ENCODE measurements around the gene SKOR1.

Gene SKOR1

GRCh38 chr15:67796196-67797127 is 28.8 kb upstream of the SKOR1 start:
- DNase-seq (ENCODE audit: low read depth in 2 of 3, low spot score in 2 of 3): no peak

- no peak for DNase-seq (ENCODE audit: low read depth in 2 of 3, low spot score in 2 of 3)
Measured at GRCh38 chr15:67799801-67800205, 25.5 kb upstream of the SKOR1 start.

DNA sequence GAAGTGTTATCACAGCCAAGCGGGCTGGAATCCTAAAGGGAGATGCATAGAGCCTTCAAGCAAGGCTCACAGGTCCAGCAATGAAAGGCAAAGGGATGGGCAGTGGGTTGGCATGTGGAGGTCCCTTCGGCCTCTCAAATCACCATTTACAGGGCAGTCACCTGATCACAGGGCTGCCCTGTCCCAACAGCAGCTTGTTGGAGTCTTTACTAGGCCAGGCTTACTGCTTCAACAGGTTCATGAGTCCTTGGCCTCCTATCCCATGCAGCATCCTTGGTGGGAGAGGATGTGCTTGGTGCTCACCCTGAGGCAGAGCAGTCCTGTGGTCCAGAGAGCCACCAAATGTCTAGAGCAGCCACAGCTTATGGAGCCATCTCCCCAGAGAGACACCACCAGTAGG is 24.2 kb upstream of the SKOR1 start:
- no peak for DNase-seq (ENCODE audit: low read depth in 2 of 3, low spot score in 2 of 3)

DNA sequence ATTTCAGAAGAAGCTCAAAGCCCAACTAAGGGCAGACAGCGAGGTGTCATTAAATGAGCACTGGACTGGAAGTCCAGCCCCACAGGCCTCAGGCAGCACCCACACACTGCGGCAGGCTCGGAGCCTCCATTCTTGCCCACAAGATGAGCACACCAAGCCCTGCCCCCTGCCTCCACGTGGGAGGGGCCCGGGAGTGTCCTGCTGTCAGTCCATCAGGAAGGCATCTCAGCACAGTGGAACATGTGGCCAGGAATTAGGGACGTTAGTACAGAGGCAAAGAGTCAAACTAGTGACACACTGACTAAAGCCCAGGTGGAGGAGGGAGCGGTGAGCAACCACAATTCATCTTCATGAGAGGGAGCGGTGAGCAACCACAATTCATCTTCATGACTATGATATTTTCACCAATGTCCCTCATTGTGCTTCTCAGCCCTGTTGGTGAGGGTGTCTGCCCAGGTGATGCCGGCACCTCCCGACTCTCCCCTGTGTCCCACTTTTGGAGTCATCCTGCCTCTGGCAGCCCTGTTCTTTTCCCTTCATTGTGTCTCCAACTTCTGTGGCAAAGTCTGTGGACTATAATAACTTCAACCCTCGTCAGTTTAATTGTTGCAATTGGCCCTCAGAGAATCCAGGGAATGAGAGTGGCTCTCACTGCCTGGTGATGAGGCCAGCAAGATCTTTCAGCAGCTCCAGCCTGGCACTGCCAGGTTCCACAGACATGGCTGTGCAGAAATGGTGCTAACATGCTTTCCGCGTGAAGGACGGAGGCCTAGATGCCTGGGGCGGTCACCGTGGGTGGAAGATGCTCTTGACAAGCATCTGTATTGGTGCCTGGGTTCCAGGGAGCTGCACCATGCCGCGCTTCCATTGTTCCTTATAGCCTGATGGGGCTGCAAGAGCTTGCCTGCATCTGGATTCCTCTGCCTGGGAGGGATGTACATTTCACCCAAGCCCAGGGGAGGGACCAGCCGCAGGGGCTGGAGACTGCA is 23.1 kb upstream of the SKOR1 start:
- no peak for DNase-seq (ENCODE audit: low read depth in 2 of 3, low spot score in 2 of 3)

DNA sequence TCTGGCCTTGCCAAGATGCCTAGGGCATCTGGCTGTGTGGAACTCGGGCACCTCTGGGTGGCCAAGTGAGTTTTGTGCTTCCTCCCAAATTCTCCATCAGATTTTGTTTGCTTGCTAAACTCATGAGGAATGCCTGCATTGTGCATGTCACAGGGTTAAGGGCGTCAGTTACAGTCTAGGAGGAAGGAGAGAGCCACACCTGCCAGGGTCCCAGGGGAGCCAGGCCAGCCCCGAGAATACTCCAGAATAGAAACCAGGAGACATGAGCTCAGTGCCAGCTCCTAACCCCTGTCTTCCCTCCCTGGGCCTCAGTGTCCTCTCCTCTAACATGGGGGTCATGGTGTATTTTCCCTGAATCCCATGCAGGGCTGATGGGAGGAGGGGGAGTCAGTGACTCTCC is 22.0 kb upstream of the SKOR1 start:
- DNase-seq (ENCODE audit: low read depth in 2 of 3, low spot score in 2 of 3): no peak

GRCh38 chr15:67803996-67804843 is 21.1 kb upstream of the SKOR1 start:
- DNase-seq (ENCODE audit: low read depth in 2 of 3, low spot score in 2 of 3): no peak

DNA sequence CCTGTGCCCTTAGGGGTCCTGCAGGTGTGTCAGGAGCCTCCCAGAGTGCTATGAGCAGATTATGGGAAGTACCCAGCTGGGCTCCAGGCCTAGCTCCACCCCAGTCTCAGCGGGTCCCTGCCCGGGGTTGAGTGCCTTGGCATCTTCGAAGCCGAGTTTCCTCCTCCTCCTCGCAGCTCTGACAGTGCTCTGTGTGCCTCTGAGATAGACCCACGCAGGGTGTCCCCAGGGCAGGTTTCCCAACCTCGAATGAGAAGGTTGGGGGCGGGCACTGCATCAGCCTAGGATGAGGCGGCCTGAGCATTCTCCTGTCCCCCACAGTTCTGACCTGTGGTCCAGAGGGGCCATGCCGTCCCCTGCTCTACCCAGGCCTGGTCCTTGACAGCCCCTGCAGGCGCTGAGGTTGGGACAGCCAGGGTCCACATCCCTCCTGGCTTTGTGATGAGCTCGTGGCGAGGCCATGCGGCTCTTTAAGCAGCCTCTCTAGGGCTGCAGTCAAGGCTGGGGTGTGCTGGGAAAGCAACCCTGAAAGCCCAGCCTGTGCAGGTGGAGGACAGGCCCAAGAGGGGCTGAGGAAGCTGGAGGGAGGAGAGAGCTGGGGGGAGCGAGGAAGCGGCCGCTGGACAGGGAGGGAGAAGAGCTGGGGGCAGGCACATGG is 20.2 kb upstream of the SKOR1 start:
- DNase-seq (ENCODE audit: low read depth in 2 of 3, low spot score in 2 of 3): no peak

- no peak for DNase-seq (ENCODE audit: low read depth in 2 of 3, low spot score in 2 of 3)
Measured at GRCh38 chr15:67805666-67806516, 19.4 kb upstream of the SKOR1 start.

DNA sequence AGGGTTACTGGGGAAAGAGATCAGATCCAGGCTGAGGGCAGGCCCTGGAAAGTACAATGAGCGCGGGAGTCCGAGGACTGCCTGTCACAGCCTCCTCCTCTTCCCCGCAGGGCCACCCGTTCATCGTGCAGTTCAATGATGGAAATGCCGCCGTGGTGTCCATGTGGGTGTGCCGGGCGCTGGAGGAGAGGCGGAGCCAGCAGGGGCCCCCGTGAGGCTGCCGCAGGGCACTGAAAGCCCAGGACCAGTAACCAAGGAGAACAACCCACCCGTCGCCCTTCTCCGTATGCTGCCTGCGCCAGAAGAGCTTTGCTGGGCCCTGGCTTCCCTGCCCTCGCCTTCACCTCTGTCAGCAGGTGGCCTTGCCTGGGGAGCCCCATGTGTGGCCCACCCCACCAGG is 18.8 kb upstream of the SKOR1 start:
- no peak for DNase-seq (ENCODE audit: low read depth in 2 of 3, low spot score in 2 of 3)

GRCh38 chr15:67807141-67807540 is 18.2 kb upstream of the SKOR1 start:
- DNase-seq (ENCODE audit: low read depth in 2 of 3, low spot score in 2 of 3): no peak

DNA sequence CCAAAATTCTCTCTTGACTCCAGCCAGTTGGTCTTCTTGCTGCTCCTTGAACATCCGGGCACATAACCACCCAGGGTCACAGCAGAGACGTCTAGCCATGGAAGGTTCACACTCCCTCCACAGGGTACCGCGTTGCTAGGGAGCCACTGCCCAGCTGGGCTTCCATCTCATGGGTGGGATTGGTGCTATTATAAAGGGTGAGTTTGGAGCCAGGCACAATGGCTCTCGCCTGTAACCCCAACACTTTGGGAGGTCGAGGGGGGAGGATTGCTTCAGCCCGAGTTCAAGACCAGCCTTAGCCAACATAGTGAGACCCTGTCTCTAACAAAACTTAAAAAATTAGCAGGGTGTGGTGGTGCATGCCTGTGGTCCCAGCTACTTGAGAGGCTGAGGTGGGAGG is 17.5 kb upstream of the SKOR1 start:
- DNase-seq (ENCODE audit: low read depth in 2 of 3, low spot score in 2 of 3): no peak

DNA sequence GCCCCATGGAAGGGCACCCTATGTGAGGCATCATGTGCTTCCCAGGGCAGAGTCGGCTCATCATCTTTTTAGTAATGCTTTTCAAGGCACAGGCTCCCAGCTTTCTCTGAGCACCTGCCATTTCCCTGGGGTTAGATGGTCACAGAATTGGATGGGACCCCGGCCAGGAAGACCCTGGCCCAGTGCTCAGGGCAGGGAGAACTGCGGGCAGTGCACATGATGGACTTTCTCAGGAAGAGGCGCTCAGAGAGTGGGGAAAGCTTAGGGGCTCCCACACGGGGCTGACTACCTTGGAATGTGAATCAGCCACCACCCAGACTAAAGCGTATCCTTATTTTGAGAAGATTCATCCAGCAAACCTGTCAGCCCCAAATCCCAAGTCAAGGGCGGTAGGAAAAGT is 16.5 kb upstream of the SKOR1 start:
- DNase-seq (ENCODE audit: low read depth in 2 of 3, low spot score in 2 of 3): no peak

- DNase-seq (ENCODE audit: low read depth in 2 of 3, low spot score in 2 of 3): no peak
Measured at GRCh38 chr15:67809441-67809840, 15.9 kb upstream of the SKOR1 start.

GRCh38 chr15:67809866-67810265 is 15.4 kb upstream of the SKOR1 start:
- DNase-seq (ENCODE audit: low read depth in 2 of 3, low spot score in 2 of 3): no peak

GRCh38 chr15:67812241-67812644 is 13.1 kb upstream of the SKOR1 start:
- no peak for DNase-seq (ENCODE audit: low read depth in 2 of 3, low spot score in 2 of 3)

DNA sequence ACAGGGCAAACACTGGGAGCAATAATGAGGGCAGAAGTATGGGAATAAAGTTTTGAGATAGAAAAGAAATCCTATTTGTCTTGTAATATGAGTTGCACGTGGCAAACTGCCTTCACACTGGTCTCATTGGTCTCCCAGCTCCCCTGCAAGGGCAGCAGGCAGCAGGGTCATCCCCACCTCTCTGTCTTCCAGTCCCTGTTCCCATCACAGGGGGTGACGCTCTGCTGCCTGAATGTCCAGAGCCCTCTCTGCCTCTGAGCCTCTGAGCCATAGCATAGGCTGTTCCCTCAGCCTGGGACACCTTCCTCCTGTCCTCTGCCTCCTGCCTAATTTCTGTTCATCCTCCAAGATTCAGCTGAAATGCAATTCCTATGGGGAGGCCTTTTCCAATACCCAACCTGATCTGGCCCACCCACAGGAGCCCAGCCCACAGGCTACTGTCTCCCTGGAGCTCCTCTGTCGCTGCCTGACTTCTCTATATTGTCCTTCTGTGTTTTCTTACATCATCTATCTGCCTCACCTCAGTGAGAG is 12.1 kb upstream of the SKOR1 start:
- DNase-seq (ENCODE audit: low read depth in 2 of 3, low spot score in 2 of 3): no peak

DNA sequence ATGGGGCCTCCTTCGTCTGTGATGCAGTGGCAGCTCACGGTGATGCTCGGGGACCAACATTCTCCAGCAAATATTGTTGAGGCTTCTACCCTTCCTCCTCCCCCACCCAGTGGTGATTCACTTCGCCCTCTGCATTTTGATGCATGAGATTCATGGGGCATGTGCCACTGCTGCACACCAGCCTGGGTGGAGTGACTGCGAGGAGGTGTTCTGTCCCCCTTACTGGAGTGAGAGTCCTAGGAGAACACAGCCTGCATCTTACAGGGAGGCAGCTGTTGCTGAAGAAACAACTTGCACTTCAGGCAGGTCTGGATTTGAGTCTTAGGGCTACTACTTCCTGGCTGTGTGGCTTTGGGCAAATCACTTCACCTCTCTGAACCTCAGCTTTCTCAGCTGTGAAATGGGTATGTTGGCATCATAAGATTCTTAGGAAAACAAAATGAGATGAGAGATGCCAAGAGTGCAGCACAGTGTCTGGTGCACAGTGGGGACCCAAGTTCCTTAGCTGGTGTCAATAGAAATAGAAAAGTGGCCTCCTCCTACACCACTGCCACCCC is 10.2 kb upstream of the SKOR1 start:
- no peak for DNase-seq (ENCODE audit: low read depth in 2 of 3, low spot score in 2 of 3)

DNA sequence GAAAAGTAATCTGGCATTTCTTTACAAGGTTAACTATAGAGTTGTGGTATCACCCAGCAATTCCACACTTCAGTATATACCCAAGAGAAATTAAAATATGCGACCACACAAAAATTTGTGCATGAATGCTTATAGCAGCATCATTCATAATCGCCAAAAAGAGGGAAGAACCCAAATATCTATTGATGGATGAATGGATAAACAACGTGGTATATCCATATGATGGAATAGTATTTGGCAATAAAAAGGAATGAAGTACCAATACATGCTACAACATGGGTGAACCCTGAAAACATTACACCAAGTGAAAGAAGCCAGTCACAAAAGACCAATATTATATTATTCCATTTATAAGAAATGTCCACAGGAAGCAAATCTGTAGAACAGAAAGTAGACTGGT is 8.6 kb upstream of the SKOR1 start:
- no peak for DNase-seq (ENCODE audit: low read depth in 2 of 3, low spot score in 2 of 3)

DNA sequence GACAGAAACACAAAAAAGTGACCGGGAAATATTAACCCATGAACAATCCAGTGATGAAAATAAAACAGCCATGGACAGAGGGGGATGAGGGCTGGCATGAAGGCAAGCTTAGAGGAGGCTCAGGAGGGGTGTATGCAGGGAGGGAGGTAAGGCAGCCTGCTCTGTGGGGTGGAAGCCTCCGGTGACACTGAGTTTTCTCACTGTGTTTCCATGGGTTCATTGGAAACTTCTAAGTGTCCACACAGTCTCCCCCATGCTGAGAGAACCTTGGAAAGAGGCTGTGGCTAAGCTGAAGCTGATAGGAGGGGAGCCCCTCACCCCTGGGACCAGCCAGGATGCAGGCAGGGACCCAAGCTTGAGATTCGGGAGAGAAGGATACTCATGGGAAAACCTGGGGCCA is 6.8 kb upstream of the SKOR1 start:
- no peak for DNase-seq (ENCODE audit: low read depth in 2 of 3, low spot score in 2 of 3)

Measured in activated CD8-positive, alpha-beta memory T cell treated with anti-CD3 and anti-CD28 coated beads for 48 hours (primary cell).